ENCODE results near the gene TAAR2.

The TAAR2 gene

DNA sequence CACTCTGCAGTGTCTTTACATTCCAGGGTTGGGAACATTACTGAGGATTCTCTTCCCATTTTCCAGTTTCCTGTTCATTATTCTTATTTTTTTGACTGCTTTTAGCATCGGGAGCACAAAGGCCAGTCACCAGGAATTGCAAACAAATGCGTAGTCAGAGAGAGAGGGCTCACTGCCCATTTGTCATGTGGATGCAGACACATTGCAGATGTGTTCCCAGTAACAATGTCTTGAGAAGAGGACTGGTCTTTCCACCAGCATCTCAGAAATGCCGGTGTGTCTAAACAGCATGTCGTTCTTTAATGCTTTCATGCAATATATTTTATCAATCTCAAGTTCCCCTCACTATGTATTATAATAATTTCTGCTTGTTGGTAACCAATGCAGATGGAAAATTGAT, 54.9 kb downstream of the TAAR2 start:
- TF ChIP-seq, protein P1, sequence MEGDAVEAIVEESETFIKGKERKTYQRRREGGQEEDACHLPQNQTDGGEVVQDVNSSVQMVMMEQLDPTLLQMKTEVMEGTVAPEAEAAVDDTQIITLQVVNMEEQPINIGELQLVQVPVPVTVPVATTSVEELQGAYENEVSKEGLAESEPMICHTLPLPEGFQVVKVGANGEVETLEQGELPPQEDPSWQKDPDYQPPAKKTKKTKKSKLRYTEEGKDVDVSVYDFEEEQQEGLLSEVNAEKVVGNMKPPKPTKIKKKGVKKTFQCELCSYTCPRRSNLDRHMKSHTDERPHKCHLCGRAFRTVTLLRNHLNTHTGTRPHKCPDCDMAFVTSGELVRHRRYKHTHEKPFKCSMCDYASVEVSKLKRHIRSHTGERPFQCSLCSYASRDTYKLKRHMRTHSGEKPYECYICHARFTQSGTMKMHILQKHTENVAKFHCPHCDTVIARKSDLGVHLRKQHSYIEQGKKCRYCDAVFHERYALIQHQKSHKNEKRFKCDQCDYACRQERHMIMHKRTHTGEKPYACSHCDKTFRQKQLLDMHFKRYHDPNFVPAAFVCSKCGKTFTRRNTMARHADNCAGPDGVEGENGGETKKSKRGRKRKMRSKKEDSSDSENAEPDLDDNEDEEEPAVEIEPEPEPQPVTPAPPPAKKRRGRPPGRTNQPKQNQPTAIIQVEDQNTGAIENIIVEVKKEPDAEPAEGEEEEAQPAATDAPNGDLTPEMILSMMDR (conservative IDR thresholded peaks at IDR 0.05; ENCODE audit: low read depth, low read length), result no peak
- no peak overlapping the region for H3K4me3 ChIP-seq (ENCODE audit: low read depth, low read length)
- DNase-seq (ENCODE audit: low read depth), result no peak

DNA sequence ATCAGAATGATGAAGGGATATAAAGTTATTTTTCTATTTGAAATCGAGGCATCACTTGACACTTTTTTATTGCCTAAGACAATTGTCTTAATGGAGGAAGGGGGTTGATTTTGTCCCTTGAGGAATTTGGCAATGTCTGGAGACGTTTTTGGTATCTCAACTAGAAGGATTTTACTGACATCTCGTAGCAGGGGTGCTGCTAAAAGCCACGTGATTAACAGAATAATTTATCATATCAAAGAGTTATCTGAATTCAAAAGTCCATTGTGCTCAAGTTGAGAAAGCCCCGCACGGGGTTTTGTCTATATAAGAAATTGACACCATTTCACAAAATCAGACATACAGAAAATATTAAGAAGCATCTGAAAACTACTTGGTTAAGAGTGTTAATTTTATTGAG, 55.5 kb downstream of the TAAR2 start:
- no peak for DNase-seq (ENCODE audit: low read depth)
- TF ChIP-seq, protein P1 (conservative IDR thresholded peaks at IDR 0.05; ENCODE audit: low read depth, low read length), result no peak
- H3K4me3 ChIP-seq (ENCODE audit: low read depth, low read length), result no peak overlapping the region

DNA sequence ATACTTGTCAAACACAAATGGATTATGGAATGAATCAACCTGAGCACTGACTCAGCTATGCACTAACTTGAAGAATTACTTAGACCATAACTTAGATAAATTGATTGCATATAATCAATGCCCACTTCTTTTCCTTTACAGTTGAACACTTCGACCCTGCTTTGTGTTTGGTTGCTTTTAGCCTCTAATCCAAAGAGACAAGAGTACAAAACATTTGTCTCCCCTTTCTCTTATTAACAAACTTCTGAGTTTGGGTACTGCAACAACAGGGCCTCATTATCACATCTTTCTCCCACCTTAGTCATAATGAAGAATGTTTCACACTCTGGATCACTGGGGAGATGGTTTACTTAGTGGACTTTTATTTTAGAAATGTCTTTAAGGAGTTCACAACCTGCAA, 56.5 kb downstream of the TAAR2 start:
- DNase-seq (ENCODE audit: low read depth), result no peak
- TF ChIP-seq, protein P1 (conservative IDR thresholded peaks at IDR 0.05; ENCODE audit: low read depth, low read length), result no peak
- H3K4me3 ChIP-seq (ENCODE audit: low read depth, low read length), result no peak overlapping the region

Data from choroid plexus epithelial cell (primary cell).